Subcutaneous adipose tissue (tissue), 4 donors: Measurements from ENCODE around the gene GOLPH3. TPM values are rescaled to one million over a fixed set of nuclear protein-coding genes. Genes with fewer than 3 reads are reported as not detected.

ENCODE experiments used
- CTCF ChIP-seq: fragments of 450-650 bp; IDR thresholded peaks from one replicate; pipeline ENCODE4 v1.5.1; 2016; ENCODE audit warnings: low read depth, mild to moderate bottlenecking, control low read depth, antibody characterized with exemption, moderate library complexity
- total RNA-seq, 4 donors: library from RNA; depleted of rRNA; stranded (reverse); fragments of >200 nt; gene quantifications; one replicate each; pipeline ENCODE4 v1.1.0, GENCODE V29; 2016

GOLPH3 gene
- total RNA-seq, 4 donors from 2014 or later = 78.9 to 122 (median 87.5) TPM

GRCh38 chr5:32115985-32116384, 58.1 kb downstream of the GOLPH3 start:
- TF ChIP-seq CTCF = no peak

- no peak for TF ChIP-seq CTCF
Observed at GRCh38 chr5:32110111-32110696, 63.9 kb downstream of the GOLPH3 start.

GRCh38 chr5:32109236-32109635, 64.9 kb downstream of the GOLPH3 start:
- no peak for TF ChIP-seq CTCF

GRCh38 chr5:32108167-32108566, 66.0 kb downstream of the GOLPH3 start:
- no peak for TF ChIP-seq CTCF

GRCh38 chr5:32107291-32107690, 66.8 kb downstream of the GOLPH3 start:
- TF ChIP-seq CTCF = no peak

GRCh38 chr5:32103521-32103920, 70.6 kb downstream of the GOLPH3 start:
- TF ChIP-seq CTCF = no peak

GRCh38 chr5:32102254-32102986, 71.7 kb downstream of the GOLPH3 start:
- TF ChIP-seq CTCF = no peak
